ENCODE measurements around the gene NDRG3.
"Not testable (repeated sequence)": the region's sequence is repeated elsewhere in the genome, so short reads cannot be mapped to it uniquely, and the experiment has no call there.

GRCh38 chr20:36638876-36639400 is 107.0 kb downstream of the NDRG3 start:
- not testable (repeated sequence) for TF ChIP-seq REST (IDR thresholded peaks at IDR 0.05); CTCF (IDR thresholded peaks at IDR 0.05; ENCODE audit: low read depth, low read length, missing input control); RAD21 (IDR thresholded peaks at IDR 0.05); ZBTB33 (IDR thresholded peaks at IDR 0.05); YY1 (IDR thresholded peaks at IDR 0.05); JUND (IDR thresholded peaks at IDR 0.05); TAF1 (conservative IDR thresholded peaks at IDR 0.05); EGR1 (IDR thresholded peaks at IDR 0.05; ENCODE audit: low read depth in 2 of 2); MAX (IDR thresholded peaks at IDR 0.05); FOXA1 (IDR thresholded peaks at IDR 0.05); GABPA (IDR thresholded peaks at IDR 0.05 in 1 of 2, conservative IDR thresholded peaks at IDR 0.05 in 1 of 2); ATF3 (IDR thresholded peaks at IDR 0.05)

Data from liver (tissue), 3 donors.